ENCODE results near the gene DNM3. TPM values are rescaled to one million over a fixed set of nuclear protein-coding genes. Genes with fewer than 3 reads are reported as not detected.

Gene DNM3
- total and polyA plus RNA-seq, 10 of the 15 experiments (the other 5 are each of a cell fraction or from before 2014, with no cell fraction given), result 0.03 to 1.5 (median 0.08) TPM; not detected in 3

- POLR2A ChIA-PET, result no interaction called here
- SMC1A ChIA-PET (ENCODE audit: uncharacterized antibody, unreplicated experiment), result interaction anchor here (0.8 to 1.0 kb wide), 2 partner anchors 20 to 172 kb away, joined by 3 read pairs; no protein-coding TSS in a partner anchor
- no peak overlapping the region for H3K4me2 ChIP-seq (ENCODE audit: control insufficient read depth, insufficient read depth)
- TF ChIP-seq CHD1 (IDR thresholded peaks at IDR 0.05; ENCODE audit: low read depth, low read length), result no peak
- TF ChIP-seq SKIL (IDR thresholded peaks at IDR 0.05; ENCODE audit: low read depth, poor library complexity, severe bottlenecking), result no peak
- no peak for TF ChIP-seq EGR1 (IDR thresholded peaks at IDR 0.05; ENCODE audit: borderline replicate concordance in 1 of 2, low read depth in 2 of 2, low read length in 2 of 2)
- no peak for TF ChIP-seq SMARCA5 (IDR thresholded peaks at IDR 0.05)
- TF ChIP-seq NFIC (IDR thresholded peaks at IDR 0.05; ENCODE audit: low read depth, low read length), result no peak
- no peak for TF ChIP-seq DPF2 (IDR thresholded peaks at IDR 0.05)
- TF ChIP-seq RBBP5 (conservative IDR thresholded peaks at IDR 0.05), result no peak
- no peak for TF ChIP-seq NR2C2 (IDR thresholded peaks at IDR 0.05; ENCODE audit: borderline replicate concordance, control insufficient read depth, insufficient read length, low read depth)
- TF ChIP-seq NBN (IDR thresholded peaks at IDR 0.05), result no peak
- no peak for TF ChIP-seq CHD2 (IDR thresholded peaks at IDR 0.05; ENCODE audit: borderline replicate concordance, low read depth, low read length)
- TF ChIP-seq PRDM15 (CRISPR knock-in tag; IDR thresholded peaks at IDR 0.05), result no peak
- BruUV-seq (replicated peaks), result no TSS peak
- H3K36me3 ChIP-seq (ENCODE audit: control insufficient read depth in 2 of 2, insufficient read depth in 2 of 2, low read length in 1 of 2), result no peaks in the 10 kb centered on the region
- no peaks in the 10 kb centered on the region for H3K4me1 ChIP-seq (ENCODE audit: control insufficient read depth, insufficient read depth, low read length)
- intact Hi-C loops (cut with micrococcal nuclease; ENCODE audit: unreplicated experiment) (no loop called here), in situ Hi-C loops (cut with MboI) (no loop called here)
- no peak overlapping the region for H2AFZ ChIP-seq (ENCODE audit: control insufficient read depth, low read depth, low read length)
- DNase-seq (ENCODE audit: low read depth, low spot score) (no peak), ATAC-seq (no peak), FAIRE-seq (no peak)
- no peak overlapping the region for H3K4me3 ChIP-seq
- H3K27me3 ChIP-seq (replicated peaks in 1 of 2; ENCODE audit: control insufficient read depth in 2 of 2, insufficient read depth in 2 of 2, low read length in 1 of 2), result no peaks in the 10 kb centered on the region
- CTCF ChIA-PET, result no interaction called here
- no peaks in the 10 kb centered on the region for H4K20me1 ChIP-seq (ENCODE audit: control insufficient read depth, insufficient read depth)
- WGBS (ENCODE audit: insufficient coverage, insufficient replicate concordance, low lambda C conversion rate, missing lambda C conversion rate), result 0% methylated on average over 1 of the region's 1 CpG
- H3K79me2 ChIP-seq (ENCODE audit: control insufficient read depth, insufficient read depth, low read length), result no peaks in the 10 kb centered on the region
- H3K27ac ChIP-seq (ENCODE audit: control insufficient read depth, insufficient read depth), result no peak overlapping the region
- RAD21 ChIA-PET (ENCODE audit: unreplicated experiment), result no interaction called here
- H3K9me3 ChIP-seq (replicated peaks; ENCODE audit: control insufficient read depth, insufficient read depth, low read length), result no peaks in the 10 kb centered on the region
- no peak overlapping the region for H3K9ac ChIP-seq (ENCODE audit: control insufficient read depth, insufficient read depth, low read length)
These were observed 48.8 kb downstream of the DNM3 start for GRCh38 chr1:171890131-171890530.

Data from GM12878 (cell line).